IPS DF 4.7 (cell line): ENCODE data around the gene IFITM1.
"Not testable (repeated sequence)": the region's sequence is repeated elsewhere in the genome, so short reads cannot be mapped to it uniquely, and the experiment has no call there.

Experiments used
- DNase-seq: peaks from one replicate; pipeline ENCODE4 v3.0.0-alpha.2; 2013; ENCODE audit warnings: low spot score; ENCODE audit errors: extremely low read depth

IFITM1 gene

GRCh38 chr11:326592-326841 is 12.7 kb downstream of the IFITM1 start:
- DNase-seq = no peak

DNA sequence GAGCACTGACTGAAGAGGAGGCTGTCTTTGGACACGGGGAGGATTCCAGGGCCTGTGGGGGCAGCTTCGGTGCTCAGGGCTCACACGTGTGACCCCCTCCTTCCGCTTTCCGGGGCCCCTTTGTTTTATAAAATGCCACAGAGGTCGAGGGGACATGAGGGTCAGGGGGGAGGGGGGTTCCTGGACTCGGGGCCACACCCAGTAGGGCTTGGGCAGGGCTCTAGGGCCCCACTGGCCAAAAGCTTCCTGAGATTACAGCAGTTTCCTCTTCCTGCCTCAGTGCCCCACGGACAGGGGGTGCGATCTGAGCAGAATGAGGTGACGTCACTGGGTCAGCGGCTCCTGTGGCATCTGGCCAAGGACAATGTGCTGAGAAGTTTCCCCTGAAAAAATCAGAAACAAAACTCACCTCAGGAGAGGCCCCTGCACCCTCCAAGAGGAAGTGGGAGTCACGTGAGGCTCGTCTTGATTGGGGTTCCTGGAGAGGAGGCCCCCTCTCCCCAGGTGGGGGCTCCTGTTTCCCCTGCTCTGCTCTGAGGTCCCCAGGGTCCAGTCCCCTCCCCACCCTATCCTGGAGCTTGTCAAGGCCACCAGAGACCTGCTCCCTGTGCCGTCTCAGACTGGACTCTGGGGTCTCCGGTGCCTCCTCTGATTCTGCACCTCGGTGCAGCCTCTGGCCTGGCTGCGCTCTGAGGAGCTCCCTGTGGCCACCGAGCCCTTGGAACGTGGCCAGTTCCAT is 13.2 kb downstream of the IFITM1 start:
- DNase-seq = no peak

- no peak for DNase-seq
These were observed 13.7 kb downstream of the IFITM1 start for GRCh38 chr11:327581-327923.

DNA sequence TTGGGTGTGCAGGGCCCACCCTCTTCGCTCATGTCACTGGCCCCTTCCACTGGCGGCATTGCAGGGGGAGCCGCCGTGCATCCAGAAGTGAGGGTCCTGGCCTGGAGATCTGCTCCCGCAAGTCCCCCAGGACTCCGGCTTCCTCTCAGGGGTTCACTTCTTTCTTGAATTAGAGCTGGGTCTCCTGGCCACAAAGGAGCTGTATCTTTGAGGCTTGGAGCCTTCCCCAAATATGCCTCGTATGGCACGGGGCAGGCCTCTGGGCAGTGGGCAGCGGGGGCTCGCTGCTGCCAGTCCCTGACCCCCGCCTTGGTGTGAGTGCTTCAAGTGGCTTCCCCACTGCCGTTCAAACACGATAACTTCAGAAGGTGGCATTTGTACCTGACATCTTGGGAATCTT is 14.2 kb downstream of the IFITM1 start:
- no peak for DNase-seq

DNA sequence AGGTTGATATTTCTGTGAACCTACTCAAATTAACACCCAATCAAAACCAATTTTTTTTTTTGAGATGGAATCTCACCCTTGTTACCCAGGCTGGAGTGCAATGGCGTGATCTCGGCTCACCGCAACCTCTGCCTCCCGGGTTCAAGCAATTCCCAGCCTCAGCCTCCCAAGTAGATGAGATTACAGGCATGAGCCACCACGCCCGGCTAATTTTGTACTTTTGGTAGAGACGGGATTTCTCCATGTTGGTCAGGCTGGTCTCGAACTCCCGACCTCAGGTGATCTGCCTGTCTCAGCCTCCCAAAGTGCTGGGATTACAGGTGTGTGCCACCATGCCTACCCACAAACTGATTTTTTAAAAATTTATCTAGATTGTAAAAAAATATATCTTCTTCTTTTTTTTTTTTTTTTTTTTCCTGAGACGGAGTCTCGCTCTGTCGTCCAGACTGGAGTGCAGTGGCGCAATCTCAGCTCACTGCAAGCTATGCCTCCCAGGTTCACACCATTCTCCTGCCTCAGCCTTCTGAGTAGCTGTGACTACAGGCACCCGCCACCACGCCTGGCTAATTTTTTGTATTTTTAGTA is 14.8 kb downstream of the IFITM1 start:
- DNase-seq = not testable (repeated sequence)

DNA sequence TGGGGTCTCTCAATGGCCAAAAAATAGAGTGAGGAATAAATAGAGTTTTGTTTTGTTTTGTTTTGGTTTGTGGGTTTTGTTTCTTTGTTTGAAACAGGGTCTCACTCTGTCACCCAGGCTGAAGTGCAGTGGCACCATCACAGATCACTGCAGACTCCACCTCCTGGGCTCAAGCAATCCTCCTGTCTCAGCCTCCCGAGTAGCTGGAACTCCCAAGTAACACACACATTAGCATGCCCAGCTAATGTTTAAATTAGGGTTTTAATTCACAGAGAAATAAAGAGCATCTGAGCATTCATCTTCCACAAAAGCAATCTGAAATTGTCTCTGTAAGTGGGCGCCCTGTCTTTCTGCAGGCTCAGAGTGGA is 16.0 kb downstream of the IFITM1 start:
- DNase-seq = no peak

GRCh38 chr11:330307-330693 is 16.5 kb downstream of the IFITM1 start:
- no peak for DNase-seq

DNA sequence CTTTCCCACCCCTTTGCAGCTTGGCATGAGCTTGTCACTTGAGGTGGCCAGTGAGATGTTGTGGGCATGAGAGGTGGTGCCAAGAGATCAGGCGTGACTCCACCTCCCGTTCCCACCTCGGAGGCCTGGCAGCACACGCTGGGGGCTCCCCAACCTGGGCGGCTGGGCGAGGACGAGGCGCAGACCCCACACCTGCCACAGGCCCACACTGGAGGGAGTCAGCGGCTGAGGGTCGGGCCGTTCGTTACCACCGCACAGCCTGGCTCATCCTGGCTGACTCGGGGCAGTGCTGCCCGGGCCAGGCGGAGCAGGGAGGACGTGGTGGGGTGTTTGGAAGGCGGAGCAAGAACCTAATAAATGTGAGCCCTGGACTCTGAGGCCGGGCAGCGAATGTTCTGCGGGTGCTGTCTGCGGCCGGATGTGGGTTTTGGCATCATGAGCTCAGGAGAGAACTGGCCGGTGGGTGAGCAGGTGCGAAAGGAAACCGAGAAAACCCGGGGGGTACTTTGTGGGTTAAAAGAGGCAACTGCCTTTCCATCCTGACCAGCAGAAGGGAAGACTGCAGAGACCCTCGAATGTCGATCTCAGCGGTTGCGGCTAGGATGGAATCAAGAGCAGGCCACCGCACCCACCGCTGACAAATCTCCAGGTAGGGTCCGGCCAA is 17.0 kb downstream of the IFITM1 start:
- no peak for DNase-seq

DNA sequence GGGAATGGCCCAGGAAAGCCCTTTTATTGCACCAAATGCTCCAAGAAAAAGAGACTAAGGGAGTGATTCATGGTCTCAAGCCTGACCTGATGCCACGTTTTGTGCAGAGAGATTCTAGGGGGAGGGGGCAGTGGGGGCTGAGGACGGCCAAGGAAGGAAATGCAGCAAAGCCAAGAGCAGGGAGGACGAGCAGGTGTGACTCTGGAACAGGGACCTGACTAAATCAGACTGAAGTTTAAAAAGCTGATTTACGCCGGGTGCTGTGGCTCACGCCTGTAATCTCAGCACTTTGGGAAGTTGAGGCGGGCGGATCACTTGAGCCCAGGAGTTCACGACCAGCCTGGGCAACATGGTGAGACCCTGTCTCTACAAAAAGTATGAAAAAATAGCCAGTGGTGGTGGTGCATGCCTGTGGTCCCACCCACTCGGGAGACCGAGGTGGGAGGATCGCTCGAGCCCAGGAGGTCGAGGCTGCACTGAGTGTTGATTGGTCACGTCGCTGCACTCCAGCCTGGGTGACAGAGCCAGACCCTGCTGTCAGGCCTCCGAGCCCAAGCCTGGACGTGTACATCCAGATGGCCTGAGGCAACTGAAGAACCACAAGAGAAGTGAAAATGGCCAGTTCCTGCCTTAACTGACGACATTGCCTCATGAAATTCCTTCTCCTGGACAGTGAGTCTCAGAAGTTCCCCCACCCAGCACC is 17.7 kb downstream of the IFITM1 start:
- DNase-seq = no peak

DNA sequence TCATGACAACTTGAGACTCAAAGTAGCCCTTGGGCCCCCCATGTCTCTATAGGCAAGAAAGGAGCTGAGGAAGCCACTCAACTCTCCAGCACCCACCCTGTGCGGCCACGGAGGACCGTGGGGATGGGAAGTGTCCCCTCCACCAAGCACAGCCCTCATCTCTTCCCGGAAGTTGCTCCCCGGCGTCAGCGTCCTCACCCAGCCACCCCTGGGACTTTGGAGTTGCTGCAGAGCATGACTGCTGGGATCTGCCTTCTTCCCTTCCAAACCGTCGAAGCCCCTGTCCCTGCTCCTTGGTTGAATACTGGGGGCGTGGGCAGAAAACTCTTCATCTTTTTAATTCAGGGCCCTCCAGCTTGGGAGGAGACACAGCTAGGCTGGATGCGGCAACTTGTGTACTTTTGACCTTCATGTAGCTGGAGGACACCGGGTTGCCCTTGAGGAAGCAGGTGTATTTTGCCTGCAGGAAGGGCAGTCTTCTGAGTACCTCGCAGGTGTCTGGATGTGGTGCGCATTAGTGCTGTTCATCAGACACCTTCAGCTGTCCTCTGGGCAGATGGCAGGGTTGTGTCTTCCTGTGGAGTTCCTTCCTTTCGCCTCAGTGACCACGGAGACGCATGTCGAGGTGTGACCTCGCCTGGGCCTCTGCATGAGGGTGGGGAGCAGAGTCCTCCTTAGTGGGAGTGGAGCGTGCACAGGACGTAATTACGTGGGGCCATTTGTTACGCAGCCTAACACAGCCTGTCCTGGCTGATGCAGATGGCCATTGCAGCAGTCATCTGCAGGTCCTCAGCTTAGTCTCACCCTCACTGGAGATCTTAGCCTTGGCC is 19.0 kb downstream of the IFITM1 start:
- no peak for DNase-seq

- DNase-seq = not testable (repeated sequence)
These were observed 19.9 kb downstream of the IFITM1 start for GRCh38 chr11:333616-334263.

GRCh38 chr11:334264-334994 is 20.6 kb downstream of the IFITM1 start:
- DNase-seq = no peak

DNA sequence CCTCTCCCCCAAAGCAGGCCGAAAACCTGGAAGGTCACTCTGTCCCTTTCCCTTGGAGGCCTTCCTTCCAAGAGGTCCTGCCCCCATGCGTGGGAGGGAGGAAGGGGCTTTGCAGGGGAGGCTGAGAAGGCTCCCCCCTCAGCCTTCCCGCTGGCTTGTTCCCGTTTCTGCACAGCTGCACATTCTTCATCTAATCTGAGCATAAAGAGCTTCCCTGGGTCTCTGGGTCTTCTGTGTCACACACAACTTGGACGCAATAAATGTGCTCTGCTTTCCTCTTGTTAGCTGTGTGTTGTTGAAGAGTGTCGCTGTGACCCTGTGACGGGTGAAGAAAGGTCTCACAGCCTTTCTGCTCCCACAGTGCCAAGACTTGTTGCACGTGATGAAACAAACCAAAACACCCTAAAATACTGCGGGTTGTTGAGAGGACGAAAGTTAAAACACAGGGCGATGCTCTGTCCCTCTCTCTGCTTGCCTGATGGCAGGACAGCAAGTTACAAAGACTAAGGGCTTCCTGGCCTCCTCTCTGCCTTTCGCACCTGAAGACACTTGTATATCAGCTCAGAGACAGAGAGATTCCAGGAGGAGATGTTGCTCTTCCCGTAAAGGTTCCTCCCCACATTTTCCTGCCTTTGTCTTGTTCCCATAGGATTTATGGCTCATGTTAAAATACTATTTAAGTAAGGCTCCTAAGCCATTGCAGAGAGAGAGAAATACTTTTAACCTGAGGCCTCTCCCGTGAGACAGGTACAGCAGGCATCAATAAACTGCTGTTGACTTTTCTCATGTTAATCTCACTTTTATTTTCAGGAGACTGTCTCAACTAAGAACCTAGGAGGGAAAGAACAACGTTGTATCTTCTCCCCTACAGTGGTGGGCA is 22.2 kb downstream of the IFITM1 start:
- no peak for DNase-seq

- DNase-seq = no peak
These were observed 22.9 kb downstream of the IFITM1 start for GRCh38 chr11:336659-337198.

GRCh38 chr11:337711-338110 is 23.9 kb downstream of the IFITM1 start:
- DNase-seq = no peak

DNA sequence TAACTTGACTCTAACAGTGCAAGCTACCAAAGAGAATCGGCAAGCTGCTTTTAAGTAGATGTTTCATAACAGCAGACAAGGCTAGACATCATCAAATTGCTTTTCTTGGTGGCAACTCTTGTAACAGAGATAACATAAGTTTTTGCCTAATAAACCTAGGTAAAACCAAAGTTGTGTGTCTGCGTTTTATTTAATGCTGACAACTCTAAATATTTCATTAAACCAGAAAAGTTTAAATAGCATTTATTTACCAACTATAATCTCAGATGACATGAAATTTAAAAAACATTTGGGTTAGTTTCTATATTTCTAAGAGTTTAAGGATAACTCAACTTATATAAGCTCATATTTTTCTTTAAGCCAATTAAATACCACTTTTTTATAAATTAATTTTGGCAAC is 26.1 kb downstream of the IFITM1 start:
- DNase-seq = no peak

DNA sequence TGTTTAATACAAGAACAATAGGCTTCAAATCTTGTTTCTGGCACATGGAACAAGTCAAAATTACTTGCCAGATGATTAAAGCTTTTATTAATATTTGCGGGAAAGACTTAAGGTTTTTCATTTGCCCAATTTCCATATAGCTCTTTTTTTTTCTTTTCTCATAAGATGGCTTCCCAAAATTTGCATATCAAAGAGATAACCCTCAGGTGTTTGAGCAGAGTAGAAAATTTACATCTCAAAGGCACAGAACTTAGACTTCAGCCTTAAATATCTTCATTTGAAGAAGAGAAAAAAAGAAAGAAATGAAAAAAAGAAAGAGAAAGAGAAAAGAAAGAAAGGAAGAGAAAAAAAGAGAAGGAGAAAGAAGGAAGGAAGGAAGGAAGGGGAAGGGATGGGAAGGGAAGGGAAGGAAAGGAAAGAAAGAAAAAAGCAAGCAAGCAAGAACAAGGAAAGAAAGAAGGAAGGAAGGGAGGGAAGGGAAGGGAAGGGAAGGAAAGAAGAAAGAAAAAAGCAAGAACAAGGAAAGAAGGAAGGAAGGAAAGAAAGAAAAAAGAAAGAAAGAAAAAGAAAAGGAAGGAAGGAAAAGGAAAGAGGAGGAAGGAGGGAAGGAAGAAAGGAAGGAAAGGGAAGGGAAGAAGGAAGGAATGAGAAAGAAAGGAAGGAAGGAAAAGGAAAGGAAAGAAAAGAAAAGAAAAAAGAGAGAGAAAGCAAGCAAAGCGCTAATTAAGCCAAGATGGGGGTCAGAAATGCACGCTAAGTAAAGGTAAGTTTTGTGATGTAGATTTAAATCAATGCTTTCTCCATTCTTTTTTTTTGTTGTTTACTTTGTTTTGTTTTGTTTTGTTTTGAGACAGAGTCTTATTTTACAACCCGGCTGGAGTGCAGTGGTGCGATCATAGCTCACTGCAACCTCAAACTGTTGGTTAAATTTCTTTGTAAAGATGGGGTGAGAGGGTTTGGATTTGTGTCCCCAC is 27.0 kb downstream of the IFITM1 start:
- DNase-seq = no peak

- DNase-seq = no peak
These were observed 28.5 kb downstream of the IFITM1 start for GRCh38 chr11:342328-342727.
